HG03175 (cell line): ENCODE results near the gene ADD1.

Experiments used
- ATAC-seq: cut with Tn5 transposase; IDR thresholded peaks from one replicate; pipeline ENCODE4 v1.9.1; 2021; ENCODE audit warnings: mild to moderate bottlenecking, moderate library complexity; ENCODE audit not compliant: unreplicated experiment

The ADD1 gene

DNA sequence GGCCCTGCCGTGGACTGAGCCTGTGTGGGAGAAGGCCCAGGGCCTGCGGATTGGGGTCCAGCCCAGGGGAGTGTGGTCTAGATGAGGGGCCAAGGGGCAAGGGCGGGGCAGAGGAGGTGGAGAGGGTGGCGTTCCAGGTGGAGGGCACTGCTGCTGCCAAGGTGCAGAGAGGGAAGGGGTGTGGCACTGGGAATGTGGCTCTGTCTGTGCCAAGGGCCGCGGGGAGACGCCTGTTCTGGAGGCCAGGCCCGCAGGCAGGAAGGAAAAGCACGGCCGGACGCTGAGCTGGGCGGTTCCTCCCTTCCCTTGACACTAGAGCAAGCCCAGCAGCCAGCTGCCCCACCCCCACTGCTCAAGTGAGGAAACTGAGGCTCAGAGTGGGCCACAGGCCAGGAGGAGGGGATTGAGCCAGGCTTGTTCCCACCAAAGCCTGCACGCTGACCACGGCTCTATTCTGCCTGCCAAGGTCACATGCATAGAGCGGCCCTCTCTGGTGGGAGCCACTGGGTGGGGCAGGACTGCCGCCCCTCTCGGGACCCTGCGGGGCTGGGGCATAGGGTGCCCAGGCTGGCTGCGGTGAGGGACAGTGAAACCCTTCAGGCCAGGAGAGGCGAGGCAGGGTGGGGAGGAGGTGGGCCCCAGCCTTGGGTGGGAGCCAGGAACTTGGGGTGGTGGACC is 37.8 kb upstream of the ADD1 start:
- no peak for ATAC-seq

DNA sequence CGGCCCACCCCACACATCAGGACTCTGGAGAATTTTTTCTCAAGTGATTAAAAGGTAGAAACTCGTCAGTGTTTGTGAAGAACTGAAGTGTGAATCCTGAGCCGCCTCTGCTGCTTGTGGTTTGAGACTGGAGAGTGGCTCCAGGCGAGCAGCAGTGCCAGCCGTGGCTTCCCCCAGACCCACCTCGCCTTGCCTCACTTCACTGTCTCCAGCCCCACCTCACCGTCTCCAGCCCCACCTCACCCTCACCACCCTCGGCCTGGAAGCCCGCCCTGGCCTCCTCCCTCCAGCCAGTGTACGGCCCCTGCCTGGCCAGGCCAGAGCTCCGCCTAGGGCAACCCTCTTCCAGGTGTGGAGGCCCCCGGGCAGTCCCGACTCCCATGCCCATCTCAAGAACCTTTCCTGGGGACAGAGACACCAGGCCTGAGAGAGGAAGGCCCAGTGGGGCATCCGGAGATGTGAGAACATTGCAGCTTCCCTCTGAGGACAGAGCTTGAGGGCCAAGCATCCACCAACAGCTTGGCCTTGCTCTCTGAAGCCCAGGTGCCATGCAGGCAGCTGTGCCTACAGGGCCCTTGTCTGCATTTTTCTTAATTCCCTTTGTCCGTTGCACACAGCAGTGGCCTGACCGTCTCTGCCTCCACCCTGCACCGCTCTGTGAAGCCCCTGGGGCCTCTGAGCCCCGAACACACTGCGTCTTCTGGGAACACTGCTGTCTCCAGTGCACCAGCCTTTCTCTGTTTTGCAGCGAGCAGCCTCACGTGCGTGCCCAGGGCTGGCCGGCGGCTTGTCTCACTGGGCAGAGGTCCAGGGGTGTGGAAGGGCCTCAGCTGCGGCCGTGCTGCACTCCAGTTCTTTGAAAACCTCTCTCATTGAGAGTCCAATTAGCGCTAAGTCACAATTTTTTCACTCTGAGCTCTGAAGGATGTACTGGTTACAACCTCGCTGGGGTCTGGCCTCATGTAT is 37.0 kb upstream of the ADD1 start:
- no peak for ATAC-seq

DNA sequence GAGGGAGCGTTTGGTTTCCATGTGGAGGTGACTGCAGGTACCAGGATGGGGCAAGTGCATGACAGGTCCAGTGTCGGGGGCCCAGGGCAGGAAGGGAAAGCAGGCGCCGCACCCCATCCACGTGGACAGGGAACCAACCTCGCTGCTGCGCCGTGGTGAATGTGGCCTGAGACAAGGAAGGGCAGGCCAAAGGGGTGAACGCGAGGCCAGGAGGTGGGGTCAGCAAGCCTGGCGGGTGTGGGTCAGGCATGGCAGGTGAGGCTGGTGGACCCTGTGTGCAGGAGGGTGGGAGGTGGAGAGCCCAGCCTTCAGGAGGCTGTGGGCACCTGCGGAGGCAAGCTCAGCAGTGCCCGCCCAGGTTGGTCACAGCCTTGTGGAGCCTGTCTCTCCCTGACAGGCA is 36.1 kb upstream of the ADD1 start:
- ATAC-seq = no peak

DNA sequence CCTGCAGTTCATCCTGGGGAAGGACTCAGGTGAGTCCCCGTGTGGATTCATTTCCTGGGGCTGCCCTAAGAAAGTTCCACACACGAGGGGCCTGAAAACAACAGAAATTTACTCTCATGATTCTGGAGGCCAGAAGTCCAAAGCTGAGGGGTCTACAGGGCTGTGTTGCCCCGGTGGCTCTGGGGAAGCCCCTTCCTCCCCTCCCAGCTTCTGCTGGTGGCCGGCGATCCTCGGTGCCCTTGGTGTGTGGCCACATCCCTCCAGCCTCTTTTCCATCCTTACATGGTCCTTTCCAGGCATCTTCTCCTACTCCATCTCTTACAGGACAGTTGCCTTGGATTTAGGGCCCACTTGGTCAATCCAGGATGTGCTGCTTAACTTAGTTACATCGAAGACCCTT is 35.6 kb upstream of the ADD1 start:
- no peak for ATAC-seq

DNA sequence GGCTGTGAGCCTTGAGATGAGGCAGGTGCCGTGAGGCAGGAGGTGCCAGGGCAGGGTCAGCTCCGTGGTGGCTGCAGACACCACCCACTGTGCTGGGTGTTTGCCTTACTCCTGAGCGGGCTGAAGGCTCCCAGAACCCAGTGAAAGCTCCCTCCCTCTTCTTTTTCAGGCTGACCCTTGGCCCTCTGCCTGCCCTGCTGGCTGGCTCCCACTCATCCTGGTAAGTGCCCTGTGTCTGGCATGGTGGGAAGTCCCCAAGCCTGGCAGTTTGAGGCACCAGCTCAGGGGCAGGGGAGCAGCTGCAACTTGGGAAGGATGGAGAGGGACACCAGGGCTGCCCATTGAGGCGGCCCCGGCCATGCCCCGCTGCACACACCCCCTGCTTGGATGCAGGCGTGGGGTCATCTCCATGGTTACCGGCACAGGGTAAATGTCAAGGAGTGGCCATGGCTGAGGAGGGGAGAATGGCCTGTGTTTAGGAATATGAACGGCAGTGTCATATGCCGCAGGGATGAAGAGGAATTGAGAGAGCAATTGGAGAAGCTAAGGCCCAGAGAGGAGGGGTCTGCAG is 33.9 kb upstream of the ADD1 start:
- ATAC-seq = no peak

DNA sequence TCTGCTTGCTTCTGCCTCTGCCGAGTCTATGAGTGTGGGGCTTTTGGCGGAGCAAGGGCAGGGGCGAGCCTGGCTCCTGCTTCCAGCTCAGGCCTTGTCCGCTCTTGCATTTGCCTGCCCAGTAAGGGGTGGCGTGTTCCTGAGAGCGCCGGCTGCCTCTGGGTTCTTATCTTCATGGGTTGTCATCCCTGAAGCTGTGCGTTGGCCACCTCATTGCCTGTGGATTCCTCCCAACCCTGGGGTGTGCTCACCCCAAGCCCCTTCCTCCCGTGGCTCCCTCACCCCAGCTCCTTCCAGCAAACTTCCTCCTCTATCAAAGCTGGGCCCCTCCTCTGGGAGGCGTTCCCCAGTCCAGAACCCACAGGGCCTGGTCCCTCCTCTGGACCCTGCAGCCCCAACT is 33.3 kb upstream of the ADD1 start:
- no peak for ATAC-seq

DNA sequence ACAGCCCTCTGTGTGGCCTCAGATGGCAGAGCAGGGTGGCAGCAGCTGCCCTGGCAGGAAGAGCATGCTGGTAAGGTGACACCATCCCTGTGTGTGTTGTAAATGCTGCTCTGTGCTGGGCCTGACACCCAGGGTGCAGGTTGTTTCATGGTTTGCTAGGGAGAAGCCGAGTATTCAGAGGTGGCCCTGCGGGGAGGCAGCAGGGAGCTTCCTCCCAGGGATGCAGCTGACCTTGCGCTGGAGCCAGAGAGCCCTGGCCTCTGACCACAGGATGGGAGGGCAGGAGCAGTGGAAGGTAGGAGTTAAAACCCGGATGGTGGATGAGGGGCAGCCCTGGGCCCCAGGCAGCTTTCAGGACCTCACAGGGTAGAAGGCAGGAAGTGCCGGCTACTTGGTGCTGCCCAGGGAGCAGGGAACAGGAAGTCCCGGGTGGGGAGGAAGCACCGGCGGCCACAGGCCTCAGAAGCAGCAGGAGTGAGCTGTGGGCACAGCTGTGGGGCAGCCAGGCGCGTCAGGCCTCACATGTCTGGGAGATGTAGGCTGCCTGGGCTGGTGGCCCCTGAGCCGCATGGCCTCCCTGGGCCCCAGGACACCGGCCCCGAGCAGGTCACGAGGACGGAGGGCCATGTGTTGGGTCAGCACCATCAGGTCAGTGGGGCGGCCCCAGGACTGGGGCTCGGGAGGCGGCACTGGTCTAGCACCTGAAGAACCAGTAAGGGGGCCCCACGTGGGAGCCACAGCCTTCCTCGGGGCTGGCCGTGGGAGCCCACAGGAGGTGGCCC is 31.6 kb upstream of the ADD1 start:
- ATAC-seq = peak; percentile 67

DNA sequence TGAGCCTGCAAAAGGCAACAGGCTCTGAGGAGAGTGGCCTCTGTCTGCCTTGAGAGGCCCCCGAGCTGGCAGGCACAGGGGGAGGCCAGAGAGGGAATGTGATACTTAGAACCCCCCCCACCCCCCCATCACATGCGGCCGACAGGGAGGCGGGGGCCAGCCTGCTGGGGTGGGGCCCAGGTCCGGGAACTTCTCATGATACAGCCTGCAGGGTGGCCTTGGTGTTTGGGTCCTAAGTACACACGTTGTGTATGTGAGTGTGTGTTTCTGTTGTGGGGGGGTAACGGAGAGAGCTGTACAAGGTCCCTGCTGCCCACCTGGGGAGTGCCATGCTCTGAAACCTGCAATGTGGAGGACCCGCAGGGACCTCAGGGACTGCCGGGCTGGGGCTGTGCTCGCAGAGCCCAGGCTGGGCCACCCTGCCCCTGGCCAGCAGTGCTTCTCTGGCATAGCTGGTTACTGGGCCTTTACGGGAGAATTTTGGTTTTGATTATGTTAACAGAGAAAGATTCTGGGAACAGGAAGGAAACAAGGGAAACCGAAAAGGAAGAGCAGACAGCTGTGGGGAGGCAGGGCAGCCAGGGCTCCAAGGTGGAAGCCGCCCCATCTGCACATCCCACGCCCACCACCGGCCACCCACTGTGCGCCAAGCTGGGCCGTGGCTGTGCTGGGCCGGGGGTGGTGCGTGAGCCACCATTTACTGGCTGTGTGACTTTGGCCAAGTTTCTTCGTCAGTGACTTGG is 30.9 kb upstream of the ADD1 start:
- peak; percentile 8 for ATAC-seq

DNA sequence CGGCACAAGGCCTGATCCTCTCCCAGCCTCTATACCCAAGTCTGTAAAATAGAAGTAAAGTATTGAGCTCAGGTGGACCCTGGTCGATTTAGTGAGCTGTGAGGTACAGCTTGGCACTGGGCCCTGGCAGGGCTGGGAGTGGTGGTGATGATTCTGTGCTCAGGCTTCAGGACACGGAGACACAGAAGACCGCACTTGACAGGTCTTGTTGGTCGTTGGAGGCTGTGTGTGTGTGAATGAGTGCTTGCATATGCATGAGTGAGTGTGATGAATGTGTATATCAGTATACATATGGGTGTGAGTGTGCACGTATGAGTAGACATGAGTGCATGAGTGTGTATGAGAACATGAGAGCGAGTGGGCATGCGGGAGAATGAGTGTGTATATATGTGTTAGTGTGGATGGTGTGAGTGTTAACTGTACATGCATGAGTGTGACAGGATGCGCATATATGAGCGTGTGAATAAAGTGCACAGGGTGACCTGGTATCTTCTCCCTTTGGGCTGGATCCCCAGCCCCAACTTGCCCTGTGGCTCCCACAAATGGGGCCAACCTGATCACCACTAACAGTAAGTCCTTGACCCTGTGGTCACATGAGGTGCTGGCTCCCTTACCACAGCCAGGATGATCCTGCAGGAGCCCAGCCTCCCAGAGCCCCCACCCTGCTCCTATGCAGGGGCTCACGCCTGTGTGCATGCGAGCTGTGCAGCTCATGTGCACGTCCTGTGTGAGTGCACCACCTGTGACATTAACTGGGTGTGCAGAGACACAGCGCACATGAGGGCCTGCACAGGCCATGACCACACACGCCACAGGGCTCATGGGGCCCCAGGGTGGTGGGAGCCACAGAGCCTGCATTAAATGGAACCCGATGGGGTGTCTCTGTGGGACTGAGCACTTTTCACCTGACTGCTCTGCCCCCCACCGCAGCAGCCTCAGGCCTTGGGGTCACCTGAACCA is 29.9 kb upstream of the ADD1 start:
- no peak for ATAC-seq

DNA sequence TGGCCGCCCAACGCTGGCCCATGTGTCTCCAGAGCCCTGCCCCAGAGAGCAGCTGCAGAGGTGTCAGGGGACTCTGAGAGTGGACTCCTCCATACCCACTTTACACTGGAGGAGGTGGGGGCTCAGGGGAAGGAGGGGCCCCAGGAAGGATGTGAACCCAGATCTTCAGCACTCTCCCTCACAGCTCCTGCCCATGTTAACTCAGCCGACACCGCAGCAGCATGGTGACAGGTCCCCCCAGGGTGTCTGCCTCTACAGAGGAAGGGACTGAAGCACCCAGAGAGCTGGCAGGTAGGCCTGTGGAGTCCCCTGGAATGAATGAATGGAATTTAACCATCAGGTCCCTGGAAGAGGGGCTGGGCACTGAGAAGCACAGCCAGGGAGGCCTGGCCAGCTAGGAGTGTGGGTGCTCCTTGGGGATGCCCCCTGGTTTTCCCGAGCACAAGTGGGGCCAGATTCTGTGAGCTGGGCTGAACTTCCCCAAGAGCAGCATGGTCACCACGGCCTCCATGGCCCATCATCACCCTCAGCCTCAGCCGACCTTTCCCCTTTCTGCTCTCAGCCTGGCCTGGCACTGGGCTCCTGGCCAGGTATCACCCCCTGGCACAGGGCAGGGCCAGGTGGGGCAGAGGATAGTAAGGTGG is 28.9 kb upstream of the ADD1 start:
- no peak for ATAC-seq

DNA sequence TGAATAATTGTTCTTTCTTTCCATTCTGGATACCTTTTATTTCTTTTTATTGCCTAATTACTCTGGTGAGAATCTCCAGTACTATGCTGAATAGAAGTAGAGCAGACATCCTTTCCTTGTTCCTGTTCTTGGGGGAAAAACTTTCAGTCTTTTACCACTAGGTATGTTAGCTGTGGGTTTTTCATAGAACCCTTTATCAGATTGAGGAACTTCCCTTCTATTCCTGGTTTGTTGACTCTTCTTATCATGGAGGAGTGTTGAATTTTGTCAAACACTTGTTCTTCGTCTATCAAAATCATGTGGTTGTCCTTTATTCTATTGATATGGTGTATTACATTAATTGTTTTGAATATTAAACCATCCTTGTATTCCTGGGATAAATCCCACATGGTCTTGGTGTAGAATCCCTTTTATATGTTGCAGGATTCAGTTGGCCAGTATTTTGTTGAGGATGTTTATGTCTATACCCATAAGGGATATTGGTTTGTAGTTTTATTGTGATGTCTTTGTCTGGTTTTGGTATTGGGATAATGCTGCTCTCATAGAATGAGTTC is 27.2 kb upstream of the ADD1 start:
- ATAC-seq = no peak

DNA sequence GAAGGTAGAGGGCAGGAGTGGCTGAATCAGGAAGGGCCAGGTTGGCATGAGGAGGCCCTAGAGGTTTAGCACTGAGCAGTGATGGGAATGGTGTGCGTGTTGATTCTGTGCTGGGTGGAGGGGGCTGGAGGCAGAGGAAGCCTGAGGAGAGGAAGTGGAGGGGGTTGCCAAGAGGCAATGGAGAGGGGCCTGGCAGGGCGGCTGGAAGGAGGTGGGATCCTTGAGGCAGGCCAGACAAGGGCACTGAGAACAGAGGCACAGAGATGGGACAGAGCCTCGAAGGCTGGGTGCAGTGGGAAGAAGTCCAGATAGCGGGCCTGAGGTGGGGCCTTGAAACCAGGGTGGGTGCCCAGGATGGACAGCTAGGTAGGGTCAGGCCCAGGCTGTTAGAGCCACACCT is 26.5 kb upstream of the ADD1 start:
- ATAC-seq = no peak

DNA sequence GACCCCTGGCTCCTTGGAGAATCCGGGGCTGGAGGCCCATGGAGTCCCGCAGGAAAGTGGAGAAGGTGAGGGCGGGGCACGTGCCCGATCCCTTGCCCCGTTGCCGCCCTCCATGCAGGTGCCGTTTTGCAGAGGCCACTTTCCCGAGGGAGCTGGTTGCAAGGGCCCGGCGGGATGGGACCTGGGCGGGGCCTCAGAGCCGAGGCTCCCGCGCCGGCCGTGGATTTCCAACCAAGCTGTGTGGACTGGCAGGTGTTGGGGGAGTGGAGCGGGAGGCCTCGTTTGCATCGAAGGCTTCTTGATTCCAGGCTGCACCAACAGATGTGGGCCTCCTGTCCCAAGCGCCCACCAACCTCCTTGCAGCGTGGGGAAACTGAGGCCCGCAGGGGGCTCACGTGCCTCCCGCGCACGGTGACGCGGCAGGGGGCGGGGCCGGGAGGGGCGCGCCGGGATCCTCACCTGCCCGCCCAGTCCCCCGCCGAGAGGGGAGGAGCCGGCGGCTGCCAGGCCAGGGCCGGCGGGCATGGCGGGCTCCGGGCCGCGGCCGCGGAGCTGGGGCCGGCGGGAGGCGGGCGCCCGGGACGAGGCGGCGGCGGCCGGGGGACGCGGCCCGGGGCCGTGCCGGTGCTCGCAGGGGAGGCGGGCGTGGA is 25.8 kb upstream of the ADD1 start:
- no peak for ATAC-seq

DNA sequence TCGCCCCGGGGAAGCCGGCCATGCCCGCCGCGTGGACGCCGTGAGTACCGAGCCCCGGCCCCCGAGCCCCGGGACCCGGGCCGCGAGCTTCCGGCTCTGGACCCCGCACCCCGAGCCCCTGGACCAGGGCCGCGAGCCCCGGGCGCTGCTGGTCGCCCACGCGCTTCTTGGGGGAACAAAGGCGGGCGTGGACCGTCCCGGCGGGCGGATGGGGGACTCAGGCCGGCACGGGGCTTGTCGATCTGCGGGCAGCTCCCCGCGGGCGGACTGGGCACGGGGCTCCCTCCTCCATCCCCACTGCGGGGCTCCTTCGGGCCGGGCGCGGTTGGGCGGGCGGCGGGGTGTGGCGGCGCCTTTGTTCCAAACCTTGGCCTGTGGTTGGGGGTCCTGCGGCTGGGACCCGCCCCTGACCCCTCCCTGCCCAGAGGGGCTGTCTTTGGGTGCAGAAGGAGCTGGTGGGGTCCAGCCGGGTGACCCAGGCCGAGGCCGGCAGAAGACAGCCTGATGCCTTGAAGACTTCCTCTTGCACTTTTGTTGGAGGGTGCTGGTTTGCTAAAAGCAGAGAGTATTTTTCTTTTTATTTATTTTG is 25.2 kb upstream of the ADD1 start:
- no peak for ATAC-seq

DNA sequence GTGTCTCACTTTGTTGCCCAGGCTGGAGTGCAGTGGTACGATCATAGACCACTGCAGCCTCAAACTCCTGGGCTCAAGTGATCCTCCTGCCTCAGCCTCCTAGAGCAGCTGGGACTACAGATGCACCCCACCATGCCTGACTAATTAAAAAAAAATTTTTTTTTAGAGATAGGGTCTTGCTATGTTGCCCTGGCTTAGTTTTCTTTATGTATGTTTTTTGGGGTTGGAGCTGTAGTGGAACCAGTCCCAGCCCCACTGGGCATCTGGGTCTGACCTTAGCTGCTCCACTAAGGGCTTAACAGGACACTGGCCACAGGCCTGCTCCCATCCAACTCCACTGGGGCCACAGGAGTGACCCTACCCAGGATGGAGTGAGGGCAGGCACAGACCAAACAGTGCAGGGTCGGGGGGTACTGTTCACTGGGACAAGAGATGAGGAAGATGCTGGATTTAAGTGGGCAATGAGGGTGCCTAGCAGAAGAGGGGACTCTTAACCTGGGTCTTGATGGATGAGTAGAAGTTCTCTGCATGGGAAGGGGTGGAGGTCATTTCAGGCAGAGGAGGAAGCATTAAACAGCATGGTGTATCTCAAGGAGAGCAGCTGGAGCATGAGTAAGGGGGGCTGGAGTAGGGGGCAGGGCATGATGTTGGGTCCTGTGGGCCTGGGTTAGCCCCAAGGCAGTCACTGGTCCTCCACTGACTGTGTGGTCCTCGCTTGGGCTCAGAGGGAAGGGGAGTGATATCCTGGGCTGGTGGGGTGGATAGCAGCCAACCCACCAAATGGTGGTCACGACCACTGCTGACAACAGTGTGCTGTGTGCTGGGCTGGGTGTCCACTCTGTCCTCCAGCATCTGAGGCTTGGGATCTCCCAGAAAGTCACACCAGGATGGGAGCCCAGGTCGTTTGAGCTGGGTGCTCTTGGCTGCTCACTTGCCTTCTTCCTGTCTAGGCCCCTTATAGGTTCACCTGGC is 24.1 kb upstream of the ADD1 start:
- ATAC-seq = no peak

DNA sequence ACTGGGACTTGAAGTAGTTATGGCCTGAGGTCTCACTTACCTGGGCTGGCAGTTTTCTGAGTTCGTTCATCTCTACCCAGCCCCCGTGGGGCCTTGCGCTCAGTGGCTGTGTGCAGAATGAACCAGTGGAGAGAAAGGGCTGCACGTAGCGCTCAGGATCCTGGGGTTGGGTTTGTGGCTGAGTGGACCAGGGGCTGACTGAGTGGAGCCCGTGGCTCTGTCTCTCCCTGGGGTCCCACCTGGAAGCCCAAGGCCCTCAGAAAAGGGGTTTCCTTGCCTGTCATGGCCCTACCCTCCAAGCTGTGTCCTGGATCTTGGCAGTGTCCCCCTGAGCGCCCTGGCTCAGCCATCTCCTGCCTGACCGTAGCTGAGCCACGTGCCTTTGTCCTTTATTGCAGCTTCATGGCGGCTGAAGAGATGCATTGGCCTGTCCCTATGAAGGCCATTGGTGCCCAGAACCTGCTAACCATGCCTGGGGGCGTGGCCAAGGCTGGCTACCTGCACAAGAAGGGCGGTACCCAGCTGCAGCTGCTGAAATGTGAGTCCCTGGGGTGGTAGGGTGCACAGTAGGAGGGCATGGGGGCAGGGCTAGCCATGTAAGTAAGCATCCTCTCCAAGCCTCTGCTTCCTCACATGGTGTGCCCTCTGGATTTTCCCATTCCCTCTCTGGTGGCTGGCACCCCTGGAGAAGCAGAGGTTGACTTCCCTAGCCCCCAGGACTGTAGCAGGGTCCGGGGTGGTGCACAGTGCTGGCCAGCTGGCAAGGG is 23.2 kb upstream of the ADD1 start:
- ATAC-seq = no peak
